GM23338 (cell line): Measurements from ENCODE around the gene ZG16B. TPM values are rescaled to one million over a fixed set of nuclear protein-coding genes. Genes with fewer than 3 reads are reported as not detected.

ENCODE experiments used
- ATAC-seq: fragments of 200-7000 bp; cut with Tn5 transposase; 3 replicates; pipeline ENCODE4 v1.9.1; 2020
- DNase-seq: peaks from one replicate; pipeline ENCODE4 v3.0.0-alpha.2; 2015; ENCODE audit warnings: low spot score
- H2AFZ ChIP-seq: fragments of 200-600 bp; sonication (generic); 2 replicates; pipeline ENCODE4 v1.8.0; 2016; ENCODE audit warnings: antibody characterized with exemption, mild to moderate bottlenecking, moderate library complexity
- H3F3A ChIP-seq: fragments of 200-600 bp; sonication (generic); replicated peaks from 2 replicates; pipeline ENCODE4 v1.8.0; 2017; ENCODE audit warnings: antibody characterized with exemption, mixed run types, low read depth
- H3K27ac ChIP-seq: fragments of 200-600 bp; sonication (generic); 2 replicates; pipeline ENCODE4 v1.6.1; 2016; ENCODE audit warnings: low read depth
- H3K27me3 ChIP-seq: fragments of 200-600 bp; sonication (generic); 2 replicates; pipeline ENCODE4 v1.8.0; 2016; ENCODE audit warnings: mild to moderate bottlenecking, mixed run types, moderate library complexity; ENCODE audit not compliant: insufficient read depth
- H3K36me3 ChIP-seq: fragments of 200-600 bp; sonication (generic); 2 replicates; pipeline ENCODE4 v1.8.0; 2016; ENCODE audit warnings: mild to moderate bottlenecking; ENCODE audit not compliant: insufficient read depth
- H3K4me1 ChIP-seq: fragments of 200-600 bp; sonication (generic); 2 replicates; pipeline ENCODE4 v1.8.0; 2016; ENCODE audit warnings: mild to moderate bottlenecking, moderate library complexity; ENCODE audit not compliant: insufficient read depth
- H3K4me2 ChIP-seq: fragments of 200-600 bp; sonication (generic); 2 replicates; pipeline ENCODE4 v1.7.1; 2017; ENCODE audit warnings: mixed run types
- H3K4me3 ChIP-seq: fragments of 200-600 bp; sonication (generic); 2 replicates; pipeline ENCODE4 v1.6.1; 2016; ENCODE audit warnings: mixed run types
- H3K79me2 ChIP-seq: fragments of 200-600 bp; sonication (generic); replicated peaks from 2 replicates; pipeline ENCODE4 v1.8.0; 2017; ENCODE audit warnings: mild to moderate bottlenecking; ENCODE audit not compliant: insufficient read depth
- H3K9me2 ChIP-seq: fragments of 200-600 bp; sonication (generic); 2 replicates; pipeline ENCODE4 v1.8.0; 2017; ENCODE audit not compliant: insufficient read depth
- H4K20me1 ChIP-seq: fragments of 200-600 bp; sonication (generic); replicated peaks from 2 replicates; pipeline ENCODE4 v1.8.0; 2017; ENCODE audit warnings: mild to moderate bottlenecking; ENCODE audit not compliant: insufficient read depth
- H3K27ac Mint-ChIP-seq: 2 replicates; pipeline ENCODE4 v1.8.0; 2020; ENCODE audit warnings: inconsistent platforms, mild to moderate bottlenecking, moderate library complexity, mixed read lengths
- H3K27me3 Mint-ChIP-seq: 3 replicates; pipeline ENCODE4 v1.8.0; 2022; ENCODE audit warnings: low read depth, mild to moderate bottlenecking, moderate library complexity, mixed read lengths, inconsistent platforms; ENCODE audit not compliant: insufficient read depth, poor library complexity
- H3K36me3 Mint-ChIP-seq: 3 replicates; pipeline ENCODE4 v1.8.0; 2021; ENCODE audit warnings: low read depth, mild to moderate bottlenecking, inconsistent platforms, moderate library complexity, mixed read lengths
- H3K4me1 Mint-ChIP-seq: 3 replicates; pipeline ENCODE4 v1.8.0; 2020; ENCODE audit warnings: mild to moderate bottlenecking, inconsistent platforms, mixed read lengths
- H3K4me3 Mint-ChIP-seq: 3 replicates; pipeline ENCODE4 v1.8.0; 2021; ENCODE audit warnings: moderate library complexity, mild to moderate bottlenecking, inconsistent platforms, mixed read lengths
- H3K9me3 Mint-ChIP-seq: 3 replicates; pipeline ENCODE4 v1.8.0; 2020; ENCODE audit warnings: moderate library complexity, mild to moderate bottlenecking, inconsistent platforms, mixed read lengths
- CREB1 ChIP-seq: fragments of 250-450 bp; sonication (Bioruptor Pico); IDR thresholded peaks from 2 replicates; pipeline ENCODE4 v1.5.0; 2020; ENCODE audit warnings: low read depth, mild to moderate bottlenecking, moderate library complexity
- CTCF ChIP-seq, 2 experiments: fragments of 200-600 bp in 1 of 2; sonication (generic) in 1 of 2; conservative IDR thresholded peaks; 2 replicates each; pipeline versions ENCODE4 v1.5.1 to v1.6.1; 2016 to 2017; ENCODE audit warnings: antibody characterized with exemption in 2 of 2, low read depth in 2 of 2, mild to moderate bottlenecking in 2 of 2, moderate library complexity in 1 of 2
- ETS1 ChIP-seq: IDR thresholded peaks from 2 replicates; pipeline ENCODE4 v1.6.1; 2016; ENCODE audit warnings: antibody characterized with exemption
- EZH2 ChIP-seq: fragments of 200-600 bp; sonication (generic); IDR thresholded peaks from one replicate; pipeline ENCODE4 v1.8.0; 2017; ENCODE audit warnings: antibody characterized with exemption, mild to moderate bottlenecking, low read depth; ENCODE audit not compliant: unreplicated experiment
- EZH2phosphoT487 ChIP-seq: fragments of 200-600 bp; sonication (generic); IDR thresholded peaks from one replicate; pipeline ENCODE4 v1.8.1; 2018; ENCODE audit warnings: antibody characterized with exemption; ENCODE audit not compliant: unreplicated experiment
- JUNB ChIP-seq: IDR thresholded peaks from one replicate; pipeline ENCODE4 v1.6.1; 2016; ENCODE audit warnings: antibody characterized with exemption; ENCODE audit not compliant: unreplicated experiment
- NANOG ChIP-seq: IDR thresholded peaks from 2 replicates; pipeline ENCODE4 v1.6.1; 2016; ENCODE audit warnings: antibody characterized with exemption, borderline replicate concordance
- POLR2AphosphoS5 ChIP-seq: IDR thresholded peaks from 2 replicates; pipeline ENCODE4 v1.6.1; 2016; ENCODE audit warnings: antibody characterized with exemption, low read depth
- REST ChIP-seq: IDR thresholded peaks from one replicate; pipeline ENCODE4 v1.6.1; 2018; ENCODE audit warnings: antibody characterized with exemption; ENCODE audit not compliant: unreplicated experiment
- STAT1 ChIP-seq: IDR thresholded peaks from one replicate; pipeline ENCODE4 v1.6.1; 2016; ENCODE audit warnings: antibody characterized with exemption; ENCODE audit not compliant: unreplicated experiment
- ZNF114 ChIP-seq: fragments of 250-450 bp; sonication (Bioruptor Pico); IDR thresholded peaks from 2 replicates; pipeline ENCODE4 v1.5.0; 2020; ENCODE audit warnings: mild to moderate bottlenecking, moderate library complexity
- ZNF331 ChIP-seq: fragments of 250-450 bp; sonication (Bioruptor Pico); IDR thresholded peaks from 2 replicates; pipeline ENCODE4 v1.5.0; 2020; ENCODE audit warnings: low read depth, mild to moderate bottlenecking, moderate library complexity
- ZNF462 ChIP-seq: fragments of 250-450 bp; sonication (Bioruptor Pico); IDR thresholded peaks from 2 replicates; pipeline ENCODE4 v1.5.0; 2020; ENCODE audit warnings: mild to moderate bottlenecking, moderate library complexity
- polyA plus RNA-seq: library from polyadenylated mRNA; unstranded; fragments of >200 nt; fragmentation: Nextera tagmentation; extraction: Ambion mirVana; gene quantifications from 2 replicates; pipeline ENCODE4 v1.2.1, GENCODE V29; 2016
- total RNA-seq: library from RNA; depleted of rRNA; stranded (reverse); fragments of >200 nt; shearing (Covaris generic); gene quantifications from 2 replicates; pipeline ENCODE4 v1.2.3, GENCODE V29; 2014

ZG16B gene
- total and polyA plus RNA-seq, 2 experiments from 2014 or later: not detected

- peaks cover 9% of the 10 kb centered on the region; the same call in 2 of the 3 replicates for H3K4me1 Mint-ChIP-seq
- peaks cover 16% of the 10 kb centered on the region for H3K27me3 Mint-ChIP-seq
- TF ChIP-seq CTCF (conservative IDR thresholded peaks at IDR 0.05; ENCODE audit: low read depth in 2 of 2) (no peak), POLR2AphosphoS5 (no peak), ZNF331 (no peak), REST (no peak), ZNF114 (CRISPR knock-in tag) (no peak), STAT1 (no peak), ZNF462 (CRISPR knock-in tag) (no peak), JUNB (no peak), CREB1 (no peak), NANOG (no peak), ETS1 (no peak), EZH2phosphoT487 (no peak), EZH2 (no peak)
- Histone ChIP-seq H3K27me3 (peaks cover 13% of the 10 kb centered on the region; the same call in 1 of the 2 replicates), H2AFZ (peak overlapping the region; percentile 80), H3F3A (no peaks in the 10 kb centered on the region; the same call in 1 of the 2 replicates), H3K9me2 (no peaks in the 10 kb centered on the region), H3K4me2 (no peak overlapping the region), H3K79me2 (no peaks in the 10 kb centered on the region), H3K4me3 (no peak overlapping the region; the same call in 1 of the 2 replicates), H3K4me1 (no peaks in the 10 kb centered on the region), H3K27ac (no peak overlapping the region), H4K20me1 (no peaks in the 10 kb centered on the region), H3K36me3 (no peaks in the 10 kb centered on the region)
- ATAC-seq: no peak
- H3K9me3 Mint-ChIP-seq: peaks cover 7% of the 10 kb centered on the region
- no peak for DNase-seq
- H3K27ac Mint-ChIP-seq: no peak overlapping the region
- no peaks in the 10 kb centered on the region for H3K36me3 Mint-ChIP-seq
- H3K4me3 Mint-ChIP-seq: no peak overlapping the region
Observed at GRCh38 chr16:2841606-2842339, 11.7 kb downstream of the ZG16B start.
